Epithelial cell of esophagus (primary cell): ENCODE results near the gene BMAL2.
A peak's percentile ranks its signal among the peaks of the same experiment; 100 is the strongest.

Experiments used
- DNase-seq: peaks from one replicate; pipeline ENCODE4 v3.0.0; 2010; ENCODE audit warnings: low read depth
- H3K4me3 ChIP-seq: 2 replicates; pipeline ENCODE4 v1.5.1; 2011; ENCODE audit warnings: mild to moderate bottlenecking, low read length, control low read depth
- TF ChIP-seq, protein P1 (sequence below): IDR thresholded peaks from 2 replicates; pipeline ENCODE4 v1.5.1; 2011; ENCODE audit warnings: low read depth, mild to moderate bottlenecking, low read length, control low read depth, inconsistent platforms; ENCODE audit not compliant: insufficient read depth; ENCODE audit errors: missing control alignments

The BMAL2 gene

DNA sequence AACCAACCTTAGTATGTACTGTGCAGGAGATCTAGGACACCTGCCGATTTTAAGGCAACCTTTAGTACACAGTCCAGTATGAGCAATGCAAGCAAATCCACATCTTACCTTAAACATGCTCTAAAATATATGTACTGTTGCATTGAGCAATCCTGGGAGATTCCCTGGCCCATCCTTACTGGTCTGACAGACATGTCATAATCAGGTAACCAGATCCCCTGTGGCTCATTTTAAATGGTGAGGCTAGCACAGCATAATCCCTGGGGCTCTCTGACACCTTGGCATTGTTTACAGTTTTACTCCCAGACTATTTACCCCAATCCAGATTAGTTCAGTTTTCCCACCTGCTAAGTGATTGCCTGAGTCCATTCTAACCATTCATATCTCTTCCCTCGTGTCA lies 15.1 kb downstream of the BMAL2 start:
- peak; percentile 98 for DNase-seq
- H3K4me3 ChIP-seq: no peak overlapping the region
- TF ChIP-seq, protein P1, sequence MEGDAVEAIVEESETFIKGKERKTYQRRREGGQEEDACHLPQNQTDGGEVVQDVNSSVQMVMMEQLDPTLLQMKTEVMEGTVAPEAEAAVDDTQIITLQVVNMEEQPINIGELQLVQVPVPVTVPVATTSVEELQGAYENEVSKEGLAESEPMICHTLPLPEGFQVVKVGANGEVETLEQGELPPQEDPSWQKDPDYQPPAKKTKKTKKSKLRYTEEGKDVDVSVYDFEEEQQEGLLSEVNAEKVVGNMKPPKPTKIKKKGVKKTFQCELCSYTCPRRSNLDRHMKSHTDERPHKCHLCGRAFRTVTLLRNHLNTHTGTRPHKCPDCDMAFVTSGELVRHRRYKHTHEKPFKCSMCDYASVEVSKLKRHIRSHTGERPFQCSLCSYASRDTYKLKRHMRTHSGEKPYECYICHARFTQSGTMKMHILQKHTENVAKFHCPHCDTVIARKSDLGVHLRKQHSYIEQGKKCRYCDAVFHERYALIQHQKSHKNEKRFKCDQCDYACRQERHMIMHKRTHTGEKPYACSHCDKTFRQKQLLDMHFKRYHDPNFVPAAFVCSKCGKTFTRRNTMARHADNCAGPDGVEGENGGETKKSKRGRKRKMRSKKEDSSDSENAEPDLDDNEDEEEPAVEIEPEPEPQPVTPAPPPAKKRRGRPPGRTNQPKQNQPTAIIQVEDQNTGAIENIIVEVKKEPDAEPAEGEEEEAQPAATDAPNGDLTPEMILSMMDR: no peak

- H3K4me3 ChIP-seq: no peak overlapping the region
- DNase-seq: no peak
- TF ChIP-seq, protein P1: no peak
Observed at GRCh38 chr12:27351476-27351875, 18.8 kb downstream of the BMAL2 start.

DNA sequence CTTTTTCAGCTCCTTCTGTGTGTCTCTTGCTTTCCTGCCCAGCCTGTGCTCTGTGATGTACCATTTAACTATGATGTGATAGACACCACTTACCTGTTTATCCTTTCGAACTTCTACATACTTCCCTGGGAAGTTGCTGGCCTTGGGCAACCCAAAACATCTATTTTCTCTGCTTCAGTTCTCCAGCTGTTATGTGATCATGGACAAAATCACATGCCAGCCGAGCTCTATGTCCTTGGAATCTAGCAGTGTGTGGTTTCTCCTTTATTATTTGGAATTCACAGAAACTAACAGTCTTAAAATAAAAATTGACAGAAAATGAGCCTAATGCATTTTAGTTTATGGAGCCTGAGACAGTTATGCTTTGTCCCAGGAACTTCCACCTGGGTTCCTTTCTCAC lies 22.9 kb downstream of the BMAL2 start:
- no peak overlapping the region for H3K4me3 ChIP-seq
- no peak for DNase-seq
- TF ChIP-seq, protein P1: no peak

DNA sequence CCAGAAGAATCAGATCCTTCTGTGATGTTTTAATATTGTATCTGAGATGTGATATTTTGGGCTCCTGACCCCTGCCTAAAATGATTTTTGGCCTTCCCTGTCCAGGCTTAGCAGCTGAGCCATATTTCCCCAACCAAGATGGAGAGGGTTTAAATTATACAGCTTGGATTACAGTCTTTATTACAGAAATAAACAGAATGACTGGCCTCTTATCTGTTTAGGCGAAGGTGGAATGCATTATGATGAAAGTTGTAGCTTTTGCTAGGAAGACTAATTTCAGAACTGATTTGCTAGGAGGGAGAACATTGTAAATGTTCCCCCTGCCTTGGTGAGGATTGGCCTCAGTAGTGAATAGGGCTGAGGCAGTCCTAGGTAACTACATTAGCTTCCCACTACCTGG lies 23.3 kb downstream of the BMAL2 start:
- TF ChIP-seq, protein P1: no peak
- no peak for DNase-seq

DNA sequence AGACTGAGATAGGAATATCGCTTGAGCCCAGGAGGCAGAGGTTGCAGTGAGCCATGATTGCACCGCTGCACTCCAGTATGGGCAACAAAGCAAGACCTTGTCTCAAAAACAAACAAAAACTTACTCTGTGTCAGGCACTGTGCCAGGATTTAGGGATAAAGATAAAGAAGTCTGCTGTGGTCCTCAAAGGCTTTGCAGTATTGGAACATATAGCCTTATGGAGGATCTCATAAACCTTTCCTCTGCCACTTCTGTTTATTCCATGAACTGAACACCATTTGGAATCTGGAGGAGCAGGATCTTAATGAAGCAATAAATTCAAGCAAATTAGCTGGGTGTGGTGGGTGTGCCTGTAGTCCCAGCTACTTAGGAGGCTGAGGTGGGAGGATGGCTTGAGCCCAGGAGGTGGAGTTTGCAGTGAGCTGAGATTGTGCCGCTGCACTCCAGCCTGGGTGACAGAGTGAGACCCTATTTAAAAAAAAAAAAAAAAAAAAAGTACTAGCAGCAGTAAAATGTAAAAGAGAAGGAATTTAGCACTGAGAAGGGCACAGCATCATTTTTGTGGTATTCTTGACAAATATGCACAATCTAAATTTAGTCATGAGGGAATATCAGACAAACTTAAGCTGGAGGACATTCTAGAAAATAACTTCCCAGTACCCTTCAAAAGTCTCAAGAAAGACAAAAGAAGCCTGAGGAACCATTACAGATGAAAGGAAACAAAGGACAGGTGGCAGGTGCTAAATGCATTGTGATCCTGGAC lies 27.1 kb downstream of the BMAL2 start:
- peak; percentile 42 for DNase-seq
- no peak overlapping the region for H3K4me3 ChIP-seq
- TF ChIP-seq, protein P1: no peak

More for the DNA sequence above, 23.3 kb downstream of the BMAL2 start:
- no peak overlapping the region for H3K4me3 ChIP-seq

DNA sequence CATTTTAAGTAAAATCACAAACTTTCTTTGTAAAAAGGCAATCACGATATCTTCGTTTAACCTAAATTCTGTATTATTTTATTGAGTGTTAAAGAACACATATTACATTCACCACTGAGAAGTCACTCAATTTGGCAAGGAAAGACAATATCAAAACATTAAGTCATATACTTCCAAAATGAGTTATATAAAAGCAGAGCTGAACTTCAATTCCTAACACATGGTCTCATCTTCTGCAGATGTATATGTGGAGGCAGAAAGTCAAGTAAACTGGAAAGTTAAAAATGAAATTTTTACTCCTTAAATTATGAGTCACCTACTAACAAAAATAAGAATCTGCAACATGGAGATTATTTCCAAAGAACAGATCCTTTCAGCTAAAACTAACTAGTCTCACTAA lies 28.7 kb downstream of the BMAL2 start:
- no peak for DNase-seq
- TF ChIP-seq, protein P1: no peak
- no peak overlapping the region for H3K4me3 ChIP-seq

GRCh38 chr12:27366621-27367020 lies 34.0 kb downstream of the BMAL2 start:
- TF ChIP-seq, protein P1: no peak
- no peak for DNase-seq
- no peak overlapping the region for H3K4me3 ChIP-seq
